ENCODE measurements around the gene RTKN2. TPM values are rescaled to one million over a fixed set of nuclear protein-coding genes. Genes with fewer than 3 reads are reported as not detected.

Gene RTKN2
- total RNA-seq, 4 donors from 2014 or later: 0.11 to 0.42 (median 0.39) TPM; not detected in 1

GRCh38 chr10:62233356-62234076 lies 35.1 kb downstream of the RTKN2 start:
- 78% methylated on average over 5 of the region's 5 CpGs for WGBS
- no peak for DNase-seq (ENCODE audit: extremely low spot score)
- Histone ChIP-seq H3K27me3 (no peaks in the 10 kb centered on the region), H3K4me1 (peaks cover 3 to 27% (median 15%) of the 10 kb centered on the region in 4 donors), H3K36me3 (no peaks in the 10 kb centered on the region), H3K9me3 (no peaks in the 10 kb centered on the region), H3K27ac (replicated peaks in 1 of 4) (no peak overlapping the region), H3K4me3 (no peak overlapping the region)
- TF ChIP-seq POLR2A (IDR thresholded peaks at IDR 0.05; ENCODE audit: low read depth): no peak
- no peak for TF ChIP-seq CTCF (IDR thresholded peaks at IDR 0.05)
- TF ChIP-seq POLR2AphosphoS5 (IDR thresholded peaks at IDR 0.05): no peak
- no peak for TF ChIP-seq EP300 (IDR thresholded peaks at IDR 0.05)
- intact Hi-C loops (cut with DNase I): no loop called here

- Histone ChIP-seq H3K36me3 (no peaks in the 10 kb centered on the region), H3K4me3 (no peak overlapping the region), H3K9me3 (no peaks in the 10 kb centered on the region), H3K4me1 (peaks cover 3 to 17% (median 14%) of the 10 kb centered on the region in 4 donors), H3K27me3 (no peaks in the 10 kb centered on the region), H3K27ac (replicated peaks in 1 of 4) (peak overlapping the region in 2 of 4 donors; percentile 1 to 29)
- intact Hi-C loops (cut with DNase I): no loop called here
- DNase-seq (ENCODE audit: extremely low spot score): no peak
- TF ChIP-seq EP300 (IDR thresholded peaks at IDR 0.05) (no peak), CTCF (IDR thresholded peaks at IDR 0.05) (no peak), POLR2AphosphoS5 (IDR thresholded peaks at IDR 0.05) (no peak), POLR2A (IDR thresholded peaks at IDR 0.05; ENCODE audit: low read depth) (no peak)
- 87% methylated on average over 4 of the region's 4 CpGs for WGBS
Observed at GRCh38 chr10:62231805-62232204, 36.8 kb downstream of the RTKN2 start.

- intact Hi-C loops (cut with DNase I): no loop called here
- Histone ChIP-seq H3K36me3 (no peaks in the 10 kb centered on the region), H3K27me3 (no peaks in the 10 kb centered on the region), H3K4me3 (no peak overlapping the region), H3K4me1 (peaks cover 3 to 14% (median 13%) of the 10 kb centered on the region in 4 donors), H3K9me3 (no peaks in the 10 kb centered on the region), H3K27ac (replicated peaks in 1 of 4) (peak overlapping the region in 2 of 4 donors; percentile 1 to 29)
- no peak for TF ChIP-seq CTCF (IDR thresholded peaks at IDR 0.05)
- peak in 1 of 2 donors; percentile 25 for TF ChIP-seq POLR2AphosphoS5 (IDR thresholded peaks at IDR 0.05)
- TF ChIP-seq POLR2A (IDR thresholded peaks at IDR 0.05; ENCODE audit: low read depth): no peak
- TF ChIP-seq EP300 (IDR thresholded peaks at IDR 0.05): no peak
- 65% methylated on average over 1 of the region's 1 CpG for WGBS
- no peak for DNase-seq (ENCODE audit: extremely low spot score)
Observed at GRCh38 chr10:62231371-62231770, 37.3 kb downstream of the RTKN2 start.

GRCh38 chr10:62230344-62231121 lies 38.1 kb downstream of the RTKN2 start:
- no peak for DNase-seq (ENCODE audit: extremely low spot score)
- 81% methylated on average over 4 of the region's 4 CpGs for WGBS
- H3K27me3 ChIP-seq: no peaks in the 10 kb centered on the region
- H3K36me3 ChIP-seq: no peaks in the 10 kb centered on the region
- H3K4me1 ChIP-seq: peaks cover 3 to 14% (median 12%) of the 10 kb centered on the region in 4 donors
- no peak overlapping the region for H3K27ac ChIP-seq (replicated peaks in 1 of 4)
- TF ChIP-seq POLR2A (IDR thresholded peaks at IDR 0.05; ENCODE audit: low read depth): no peak
- TF ChIP-seq EP300 (IDR thresholded peaks at IDR 0.05): no peak
- TF ChIP-seq POLR2AphosphoS5 (IDR thresholded peaks at IDR 0.05): no peak
- no peak for TF ChIP-seq CTCF (IDR thresholded peaks at IDR 0.05)
- no peaks in the 10 kb centered on the region for H3K9me3 ChIP-seq
- H3K4me3 ChIP-seq: no peak overlapping the region
- intact Hi-C loops (cut with DNase I): no loop called here
